ENCODE measurements around the gene VASH2. TPM values are rescaled to one million over a fixed set of nuclear protein-coding genes. Genes with fewer than 3 reads are reported as not detected.

VASH2 gene
- total and polyA plus RNA-seq, 12 donors, result 0.37 to 1.2 (median 0.73) TPM

DNA sequence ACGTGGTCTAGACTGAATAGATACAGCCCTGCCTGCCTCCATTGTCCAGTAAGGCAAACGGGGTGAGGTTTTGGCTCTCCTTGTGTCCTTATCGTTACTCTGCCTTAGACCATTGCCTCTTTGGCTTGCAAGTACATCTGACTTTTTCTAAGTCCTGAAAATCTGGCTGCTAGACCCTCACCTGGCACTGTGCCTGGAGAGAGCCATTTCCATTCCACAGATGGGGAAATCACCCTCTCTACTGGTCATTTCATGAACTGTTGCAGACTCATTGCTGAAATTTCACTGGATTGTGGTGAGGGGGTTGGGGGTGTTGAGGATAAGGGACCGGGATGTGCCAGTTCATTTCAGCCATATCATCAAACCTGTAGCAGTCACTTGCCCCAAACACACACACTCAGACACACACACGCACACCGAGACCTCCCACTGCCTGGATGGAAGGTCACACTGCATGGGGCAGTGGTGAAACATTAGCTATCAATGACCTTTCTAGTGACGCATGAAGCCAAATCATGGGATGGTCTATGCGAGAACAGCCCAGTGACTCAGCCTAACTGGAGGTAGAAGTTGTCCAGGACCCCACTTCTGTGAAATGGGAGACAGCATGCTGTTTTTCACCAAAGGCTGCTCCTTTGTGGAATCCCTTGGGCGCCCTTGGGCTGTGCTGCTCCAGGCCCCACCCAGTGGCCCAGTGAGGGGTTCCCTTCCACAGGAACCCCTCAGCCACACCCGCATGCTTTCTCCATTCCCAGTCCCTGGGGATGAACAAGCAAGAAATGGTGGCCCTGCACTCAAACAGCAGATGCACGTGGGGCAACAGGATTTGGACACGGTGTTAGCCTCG lies 34.9 kb upstream of the VASH2 start:
- peak in 7 of 8 donors; percentile 21 to 85 (median 42) for ATAC-seq
- H3K9me3 ChIP-seq, result no peaks in the 10 kb centered on the region
- TF ChIP-seq, protein P1, sequence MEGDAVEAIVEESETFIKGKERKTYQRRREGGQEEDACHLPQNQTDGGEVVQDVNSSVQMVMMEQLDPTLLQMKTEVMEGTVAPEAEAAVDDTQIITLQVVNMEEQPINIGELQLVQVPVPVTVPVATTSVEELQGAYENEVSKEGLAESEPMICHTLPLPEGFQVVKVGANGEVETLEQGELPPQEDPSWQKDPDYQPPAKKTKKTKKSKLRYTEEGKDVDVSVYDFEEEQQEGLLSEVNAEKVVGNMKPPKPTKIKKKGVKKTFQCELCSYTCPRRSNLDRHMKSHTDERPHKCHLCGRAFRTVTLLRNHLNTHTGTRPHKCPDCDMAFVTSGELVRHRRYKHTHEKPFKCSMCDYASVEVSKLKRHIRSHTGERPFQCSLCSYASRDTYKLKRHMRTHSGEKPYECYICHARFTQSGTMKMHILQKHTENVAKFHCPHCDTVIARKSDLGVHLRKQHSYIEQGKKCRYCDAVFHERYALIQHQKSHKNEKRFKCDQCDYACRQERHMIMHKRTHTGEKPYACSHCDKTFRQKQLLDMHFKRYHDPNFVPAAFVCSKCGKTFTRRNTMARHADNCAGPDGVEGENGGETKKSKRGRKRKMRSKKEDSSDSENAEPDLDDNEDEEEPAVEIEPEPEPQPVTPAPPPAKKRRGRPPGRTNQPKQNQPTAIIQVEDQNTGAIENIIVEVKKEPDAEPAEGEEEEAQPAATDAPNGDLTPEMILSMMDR (IDR thresholded peaks at IDR 0.05), result peak in 7 of 9 donors; percentile 6 to 43 (median 36)
- H3K4me1 ChIP-seq, result peaks cover 0 to 16% (median 3%) of the 10 kb centered on the region in 9 donors
- H3K36me3 ChIP-seq, result no peaks in the 10 kb centered on the region
- H3K27me3 ChIP-seq, result peaks cover 0 to 21% (median 6%) of the 10 kb centered on the region in 7 donors
- H3K4me3 ChIP-seq, result no peak overlapping the region
- H3K27ac ChIP-seq, result no peak overlapping the region
- 65 to 68% methylated on average over 13 of the region's 13 CpGs for WGBS, 2 donors
- DNase-seq, result peak in 1 of 2 donors; percentile 36
- intact Hi-C loops (cut with DNase I), result no loop called here

DNA sequence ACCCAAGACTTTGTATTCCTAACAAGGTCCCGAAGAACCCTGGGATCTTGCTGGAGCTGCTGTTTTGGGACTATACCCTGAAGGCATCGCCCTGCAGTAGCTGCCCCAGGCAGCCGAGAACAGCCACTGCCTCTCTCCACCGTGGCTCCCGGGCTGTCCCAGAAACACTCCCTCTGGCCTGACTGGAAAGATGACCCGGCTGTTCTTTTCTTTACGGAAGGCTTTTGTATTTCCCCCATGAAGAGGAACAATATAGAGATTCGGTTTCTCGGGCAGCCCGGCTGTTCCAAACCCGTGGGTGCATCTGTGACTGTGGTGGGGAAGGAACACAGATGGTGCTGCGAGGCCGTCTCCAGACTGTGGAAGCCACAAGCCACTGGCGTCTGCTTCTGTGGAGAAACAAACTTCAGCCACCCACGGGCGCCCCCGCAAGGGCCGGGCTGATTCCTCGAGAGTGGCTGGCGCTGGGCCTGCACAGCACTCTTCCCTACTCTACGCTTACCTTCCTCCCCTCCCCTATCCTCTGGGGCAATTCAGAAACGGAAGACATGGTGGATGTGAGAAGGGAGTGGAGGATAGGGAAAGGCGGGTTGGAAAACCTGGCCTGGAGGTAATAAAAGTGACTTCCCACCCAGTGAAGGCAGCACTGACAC lies 33.7 kb upstream of the VASH2 start:
- no peaks in the 10 kb centered on the region for H3K9me3 ChIP-seq
- H3K4me1 ChIP-seq, result peaks cover 0 to 16% (median 3%) of the 10 kb centered on the region in 9 donors
- intact Hi-C loops (cut with DNase I), result no loop called here
- H3K36me3 ChIP-seq, result no peaks in the 10 kb centered on the region
- TF ChIP-seq, protein P1 (IDR thresholded peaks at IDR 0.05), result peak in 1 of 9 donors; percentile 8
- DNase-seq (peak; percentile 25 to 42), ATAC-seq (peak; percentile 51 to 83 (median 75))
- WGBS, 2 donors, result 24 to 29% methylated on average over 23 of the region's 23 CpGs
- H3K27ac ChIP-seq, result peak overlapping the region in 1 of 10 donors; percentile 24
- peak overlapping the region in 7 of 10 donors; percentile 12 to 39 (median 21) for H3K4me3 ChIP-seq
- H3K27me3 ChIP-seq, result peaks cover 0 to 26% (median 10%) of the 10 kb centered on the region in 7 donors

DNA sequence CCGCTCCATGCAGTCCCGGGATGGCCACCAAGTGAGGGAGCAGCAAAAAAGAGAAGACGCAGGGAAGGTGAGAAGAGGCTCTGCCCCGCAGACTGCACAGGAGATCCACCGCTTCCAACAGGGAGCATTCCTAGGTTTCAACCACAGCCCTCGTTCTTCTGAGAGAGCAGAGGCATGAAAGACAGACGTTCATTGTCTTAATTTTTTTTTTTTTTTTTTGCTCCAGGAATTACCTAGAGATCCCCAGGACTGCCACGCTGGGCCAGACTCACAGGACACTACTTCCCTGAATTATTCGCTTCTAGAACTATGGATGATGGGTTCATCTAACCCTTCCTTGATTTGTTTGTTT lies 33.2 kb upstream of the VASH2 start:
- no peak for DNase-seq
- no peak for ATAC-seq
- H3K27ac ChIP-seq, result no peak overlapping the region
- TF ChIP-seq, protein P1 (IDR thresholded peaks at IDR 0.05), result no peak
- no peaks in the 10 kb centered on the region for H3K9me3 ChIP-seq
- peaks cover 0 to 26% (median 10%) of the 10 kb centered on the region in 7 donors for H3K27me3 ChIP-seq
- H3K4me3 ChIP-seq, result peak overlapping the region in 6 of 10 donors; percentile 12 to 39 (median 24)
- no peaks in the 10 kb centered on the region for H3K36me3 ChIP-seq
- 63 to 71% methylated on average over 9 of the region's 9 CpGs for WGBS, 2 donors
- peaks cover 0 to 16% (median 3%) of the 10 kb centered on the region in 9 donors for H3K4me1 ChIP-seq
- intact Hi-C loops (cut with DNase I), result no loop called here

DNA sequence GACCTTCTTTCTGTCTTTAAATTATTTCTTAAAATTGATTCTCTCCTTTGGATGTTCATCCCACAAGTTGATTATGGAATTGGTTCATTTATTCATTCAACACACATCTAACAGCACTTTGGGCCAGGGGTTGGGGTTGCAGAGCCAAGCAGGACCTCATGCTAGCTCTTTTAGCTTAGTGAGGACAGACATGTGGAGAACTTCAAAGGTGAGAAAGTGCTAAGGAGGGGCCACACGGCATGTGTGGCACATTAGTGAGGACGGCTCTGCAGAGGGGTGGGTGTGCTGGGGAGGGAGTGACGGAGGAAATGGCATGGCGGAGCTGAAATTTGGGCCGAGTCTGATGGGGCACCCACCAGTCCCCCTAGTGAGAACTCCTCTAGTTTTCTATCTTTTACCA lies 32.5 kb upstream of the VASH2 start:
- 70 to 81% methylated on average over 5 of the region's 5 CpGs for WGBS, 2 donors
- TF ChIP-seq, protein P1 (IDR thresholded peaks at IDR 0.05), result no peak
- H3K4me1 ChIP-seq, result peaks cover 0 to 16% (median 3%) of the 10 kb centered on the region in 9 donors
- ATAC-seq, result no peak
- H3K27me3 ChIP-seq, result peaks cover 0 to 32% (median 10%) of the 10 kb centered on the region in 7 donors
- no peaks in the 10 kb centered on the region for H3K36me3 ChIP-seq
- no peak overlapping the region for H3K27ac ChIP-seq
- intact Hi-C loops (cut with DNase I), result no loop called here
- H3K9me3 ChIP-seq, result no peaks in the 10 kb centered on the region
- H3K4me3 ChIP-seq, result no peak overlapping the region
- DNase-seq, result no peak

Data from heart right ventricle (tissue), 16 donors.